ENCODE results near the gene PRRG2.

Gene PRRG2

GRCh38 chr19:49538643-49539042 is 42.5 kb upstream of the PRRG2 start:
- no peak overlapping the region for H3K27ac ChIP-seq
- no peak overlapping the region for H3K9ac ChIP-seq
- no peaks in the 10 kb centered on the region for H3K79me2 ChIP-seq
- no peak overlapping the region for H2AFZ ChIP-seq
- no peak for TF ChIP-seq CTCF (IDR thresholded peaks at IDR 0.05)
- no peak overlapping the region for H3K4me2 ChIP-seq (ENCODE audit: low read length)
- H3K27me3 ChIP-seq (ENCODE audit: control insufficient read depth, insufficient read depth, low read length) = no peaks in the 10 kb centered on the region
- no peaks in the 10 kb centered on the region for H3K36me3 ChIP-seq (ENCODE audit: control insufficient read depth, insufficient read depth, low read length)
- no peaks in the 10 kb centered on the region for H3K9me3 ChIP-seq (ENCODE audit: control insufficient read depth, low read length)
- H3K4me3 ChIP-seq (ENCODE audit: low read depth, low read length) = no peak overlapping the region
- H3K4me1 ChIP-seq = no peaks in the 10 kb centered on the region

- H3K4me1 ChIP-seq = no peaks in the 10 kb centered on the region
- H3K36me3 ChIP-seq (ENCODE audit: control insufficient read depth, insufficient read depth, low read length) = no peaks in the 10 kb centered on the region
- H3K9me3 ChIP-seq (ENCODE audit: control insufficient read depth, low read length) = no peaks in the 10 kb centered on the region
- no peak overlapping the region for H3K4me2 ChIP-seq (ENCODE audit: low read length)
- no peaks in the 10 kb centered on the region for H3K27me3 ChIP-seq (ENCODE audit: control insufficient read depth, insufficient read depth, low read length)
- no peak overlapping the region for H3K27ac ChIP-seq
- no peak overlapping the region for H3K9ac ChIP-seq
- H3K4me3 ChIP-seq (ENCODE audit: low read depth, low read length) = no peak overlapping the region
- no peaks in the 10 kb centered on the region for H3K79me2 ChIP-seq
- H2AFZ ChIP-seq = no peak overlapping the region
- TF ChIP-seq CTCF (IDR thresholded peaks at IDR 0.05) = no peak
Measured at GRCh38 chr19:49539192-49539952, 41.7 kb upstream of the PRRG2 start.

GRCh38 chr19:49541914-49542313 is 39.2 kb upstream of the PRRG2 start:
- Histone ChIP-seq H3K4me3 (ENCODE audit: low read depth, low read length) (no peak overlapping the region), H3K4me2 (ENCODE audit: low read length) (no peak overlapping the region), H3K27ac (no peak overlapping the region), H3K4me1 (no peaks in the 10 kb centered on the region), H3K79me2 (no peaks in the 10 kb centered on the region), H3K27me3 (ENCODE audit: control insufficient read depth, insufficient read depth, low read length) (no peaks in the 10 kb centered on the region), H3K9ac (no peak overlapping the region), H3K9me3 (ENCODE audit: control insufficient read depth, low read length) (no peaks in the 10 kb centered on the region), H3K36me3 (ENCODE audit: control insufficient read depth, insufficient read depth, low read length) (no peaks in the 10 kb centered on the region), H2AFZ (no peak overlapping the region)
- TF ChIP-seq CTCF (IDR thresholded peaks at IDR 0.05) = no peak

GRCh38 chr19:49542446-49542845 is 38.7 kb upstream of the PRRG2 start:
- Histone ChIP-seq H3K27ac (no peak overlapping the region), H3K9ac (no peak overlapping the region), H2AFZ (no peak overlapping the region), H3K4me3 (ENCODE audit: low read depth, low read length) (no peak overlapping the region), H3K36me3 (ENCODE audit: control insufficient read depth, insufficient read depth, low read length) (no peaks in the 10 kb centered on the region), H3K27me3 (ENCODE audit: control insufficient read depth, insufficient read depth, low read length) (no peaks in the 10 kb centered on the region), H3K9me3 (ENCODE audit: control insufficient read depth, low read length) (no peaks in the 10 kb centered on the region), H3K79me2 (no peaks in the 10 kb centered on the region), H3K4me1 (no peaks in the 10 kb centered on the region), H3K4me2 (ENCODE audit: low read length) (no peak overlapping the region)
- TF ChIP-seq CTCF (IDR thresholded peaks at IDR 0.05) = no peak

- Histone ChIP-seq H3K9ac (no peak overlapping the region), H3K4me1 (no peaks in the 10 kb centered on the region), H3K36me3 (ENCODE audit: control insufficient read depth, insufficient read depth, low read length) (no peaks in the 10 kb centered on the region), H3K27me3 (ENCODE audit: control insufficient read depth, insufficient read depth, low read length) (no peaks in the 10 kb centered on the region), H3K9me3 (ENCODE audit: control insufficient read depth, low read length) (no peaks in the 10 kb centered on the region), H2AFZ (no peak overlapping the region), H3K27ac (no peak overlapping the region), H3K79me2 (no peaks in the 10 kb centered on the region), H3K4me2 (ENCODE audit: low read length) (no peak overlapping the region), H3K4me3 (ENCODE audit: low read depth, low read length) (no peak overlapping the region)
- TF ChIP-seq CTCF (IDR thresholded peaks at IDR 0.05) = no peak
Measured at GRCh38 chr19:49543032-49543431, 38.1 kb upstream of the PRRG2 start.
